Anterior cingulate cortex (tissue), 58 donors: ENCODE data around the gene CD40.

Experiments used
- DNase-seq, 58 donors: peaks; one replicate each; lab custom pipeline; 2025; lab: John Stamatoyannopoulos, UW

Gene CD40

GRCh38 chr20:46169245-46170171 lies 51.4 kb downstream of the CD40 start:
- no peak for DNase-seq

- DNase-seq, result no peak
Measured at GRCh38 chr20:46171476-46171875, 53.4 kb downstream of the CD40 start.

- DNase-seq, result no peak
Measured at GRCh38 chr20:46171909-46172308, 53.8 kb downstream of the CD40 start.

GRCh38 chr20:46172455-46172854 lies 54.3 kb downstream of the CD40 start:
- no peak for DNase-seq

GRCh38 chr20:46172961-46173536 lies 54.9 kb downstream of the CD40 start:
- DNase-seq, result no peak

GRCh38 chr20:46173652-46174468 lies 55.7 kb downstream of the CD40 start:
- no peak for DNase-seq

GRCh38 chr20:46174469-46175126 lies 56.5 kb downstream of the CD40 start:
- DNase-seq, result peak in 15 of 58 donors; percentile 4 to 39 (median 17)

GRCh38 chr20:46175127-46175494 lies 57.0 kb downstream of the CD40 start:
- no peak for DNase-seq

GRCh38 chr20:46176739-46177378 lies 58.7 kb downstream of the CD40 start:
- no peak for DNase-seq

GRCh38 chr20:46177768-46178167 lies 59.7 kb downstream of the CD40 start:
- DNase-seq, result no peak

- no peak for DNase-seq
Measured at GRCh38 chr20:46178891-46179290, 60.8 kb downstream of the CD40 start.
